Thoracic aorta (tissue), 2 donors: ENCODE results near the gene RADX. TPM values are rescaled to one million over a fixed set of nuclear protein-coding genes. Genes with fewer than 3 reads are reported as not detected.
A peak's percentile ranks its signal among the peaks of the same experiment; 100 is the strongest.

Experiments used
- ATAC-seq: fragments of 150-250 bp; one replicate; pipeline ENCODE4 v1.8.0; 2017; ENCODE audit warnings: low read depth; ENCODE audit not compliant: insufficient number of reproducible peaks, low FRiP score
- DNase-seq: peaks from one replicate; pipeline ENCODE4 v3.0.0-alpha.2; 2020; ENCODE audit warnings: low spot score
- H3K27ac ChIP-seq, 2 donors: fragments of 200-600 bp; sonication (generic); 1 replicate in 1 of 2; 2 replicates in 1 of 2; pipeline ENCODE4 v1.5.1; 2016; ENCODE audit warnings: mild to moderate bottlenecking in 2 of 2, moderate library complexity in 2 of 2
- H3K27me3 ChIP-seq: fragments of 200-600 bp; sonication (generic); replicated peaks from 2 replicates; pipeline ENCODE4 v1.6.0; 2016; ENCODE audit warnings: mild to moderate bottlenecking; ENCODE audit not compliant: insufficient read depth
- H3K36me3 ChIP-seq: fragments of 200-600 bp; sonication (generic); one replicate; pipeline ENCODE4 v1.5.1; 2016
- H3K4me1 ChIP-seq, 2 donors: fragments of 200-600 bp; sonication (generic); 1 replicate in 1 of 2; 2 replicates in 1 of 2; pipeline versions ENCODE4 v1.5.1 to v1.6.0; 2016; ENCODE audit warnings: low read depth in 2 of 2, mild to moderate bottlenecking in 1 of 2; ENCODE audit not compliant: control insufficient read depth in 1 of 2
- H3K4me3 ChIP-seq: fragments of 200-600 bp; sonication (generic); 2 replicates; pipeline ENCODE4 v1.5.1; 2016; ENCODE audit warnings: mild to moderate bottlenecking
- H3K9me3 ChIP-seq: fragments of 200-600 bp; sonication (generic); 2 replicates; pipeline ENCODE4 v1.5.1; 2016
- CTCF ChIP-seq: fragments of 200-600 bp; sonication (generic); IDR thresholded peaks from one replicate; pipeline ENCODE4 v1.5.1; 2019; ENCODE audit warnings: antibody characterized with exemption
- total RNA-seq, 2 donors: library from RNA; depleted of rRNA; stranded (reverse); fragments of >200 nt; gene quantifications; one replicate each; pipeline versions ENCODE4 v1.1.0 to v1.2.3, GENCODE V29; 2016

The RADX gene, protein sequence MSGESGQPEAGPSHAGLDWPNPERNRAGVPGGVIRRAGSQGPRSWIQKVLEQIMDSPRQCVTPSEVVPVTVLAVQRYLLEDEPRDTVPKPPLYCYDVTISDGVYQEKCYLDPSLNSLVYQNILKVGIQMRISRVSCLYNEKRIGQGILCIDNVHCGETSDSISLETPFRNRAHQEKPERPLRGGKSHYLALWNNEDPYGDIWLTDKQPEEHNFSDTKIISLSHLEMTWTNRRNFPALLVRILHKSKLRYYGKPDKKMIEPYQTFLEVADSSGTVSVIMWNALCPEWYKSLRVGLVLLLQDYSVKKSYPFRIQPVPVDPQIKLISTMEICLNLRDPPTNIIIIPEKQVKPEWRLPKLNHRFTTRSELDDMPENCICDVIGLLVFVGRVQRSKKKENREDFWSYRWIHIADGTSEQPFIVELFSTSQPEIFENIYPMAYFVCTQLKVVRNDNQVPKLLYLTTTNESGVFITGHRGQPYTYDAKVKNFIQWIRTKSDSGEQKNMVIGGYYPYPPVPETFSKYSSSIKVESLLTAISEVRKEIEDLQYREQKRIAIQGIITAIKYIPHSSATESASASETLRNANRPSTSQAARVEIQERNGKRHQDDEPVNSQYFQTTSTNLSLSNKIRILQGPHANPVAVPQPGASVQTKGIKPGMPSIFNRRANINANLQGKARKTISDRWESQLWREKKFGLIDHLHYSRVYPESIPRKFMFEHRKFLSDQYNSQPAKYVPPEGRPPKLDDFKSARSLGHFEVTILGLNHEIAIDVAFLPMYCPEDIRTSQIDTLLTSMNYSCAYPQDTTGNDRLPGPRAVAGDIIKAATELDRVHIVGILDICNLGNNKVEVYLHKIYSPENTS
- total RNA-seq: 1 to 10 TPM in 1 of 2 donors, under 1 TPM in 1; 0.81 to 4.9 TPM

- H3K9me3 ChIP-seq: no peaks in the 10 kb centered on the region
- TF ChIP-seq CTCF: no peak
- peak within 1 kb of the TSS; percentile 73 for H3K4me3 ChIP-seq
- DNase-seq: peak; percentile 24
- no peaks in the 10 kb centered on the region for H3K36me3 ChIP-seq
- H3K27ac ChIP-seq: no peak within 1 kb of the TSS
- no peaks in the 10 kb centered on the region for H3K27me3 ChIP-seq
- no peaks in the 10 kb centered on the region for H3K4me1 ChIP-seq
- no peak for ATAC-seq
Measured at GRCh38 chrX:106611679-106612392, at the start of gene RADX. RADX (plus strand) TSS chrX:106611978; CDS start chrX:106612081, 103 bp downstream.

- no peaks in the 10 kb centered on the region for H3K27me3 ChIP-seq
- no peaks in the 10 kb centered on the region for H3K36me3 ChIP-seq
- no peak for TF ChIP-seq CTCF
- ATAC-seq (no peak), DNase-seq (no peak)
- H3K4me1 ChIP-seq: no peaks in the 10 kb centered on the region
- no peak overlapping the region for H3K4me3 ChIP-seq
- H3K27ac ChIP-seq: no peak overlapping the region
- H3K9me3 ChIP-seq: no peaks in the 10 kb centered on the region
Measured at GRCh38 chrX:106564986-106565385, 46.8 kb upstream of the RADX start.

GRCh38 chrX:106566362-106566761, 45.4 kb upstream of the RADX start:
- Histone ChIP-seq H3K4me1 (no peaks in the 10 kb centered on the region), H3K27me3 (no peaks in the 10 kb centered on the region), H3K9me3 (no peaks in the 10 kb centered on the region), H3K36me3 (no peaks in the 10 kb centered on the region), H3K4me3 (no peak overlapping the region), H3K27ac (no peak overlapping the region)
- DNase-seq (no peak), ATAC-seq (no peak)
- no peak for TF ChIP-seq CTCF

DNA sequence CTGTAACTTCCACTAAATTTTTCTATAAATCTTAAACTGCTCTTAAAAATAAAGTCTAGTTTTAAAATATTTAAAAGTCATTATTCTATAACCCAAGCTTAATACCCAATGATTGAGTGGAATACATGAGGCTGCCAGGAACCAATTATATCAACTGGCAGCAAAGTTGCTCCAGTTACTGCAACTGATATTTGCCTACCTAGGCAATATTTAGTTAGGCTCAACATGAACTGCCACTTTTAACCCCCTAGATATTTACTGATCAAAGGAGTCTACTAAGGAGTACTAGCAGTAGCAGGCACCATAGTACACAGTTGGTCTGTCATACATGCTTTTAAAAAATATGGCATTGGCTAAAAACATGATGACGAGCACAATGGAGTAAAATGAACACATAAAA, 29.9 kb upstream of the RADX start:
- Histone ChIP-seq H3K9me3 (no peaks in the 10 kb centered on the region), H3K36me3 (no peaks in the 10 kb centered on the region), H3K27ac (no peak overlapping the region), H3K4me1 (no peaks in the 10 kb centered on the region), H3K4me3 (no peak overlapping the region), H3K27me3 (no peaks in the 10 kb centered on the region)
- DNase-seq (no peak), ATAC-seq (no peak)
- TF ChIP-seq CTCF: no peak

- DNase-seq (no peak), ATAC-seq (no peak)
- Histone ChIP-seq H3K27me3 (no peaks in the 10 kb centered on the region), H3K9me3 (no peaks in the 10 kb centered on the region), H3K36me3 (no peaks in the 10 kb centered on the region), H3K4me1 (no peaks in the 10 kb centered on the region), H3K4me3 (no peak overlapping the region), H3K27ac (no peak overlapping the region)
- TF ChIP-seq CTCF: no peak
Measured at GRCh38 chrX:106585478-106585877, 26.3 kb upstream of the RADX start.
